ENCODE measurements around the gene FBXL17. TPM values are rescaled to one million over a fixed set of nuclear protein-coding genes. Genes with fewer than 3 reads are reported as not detected.

The FBXL17 gene
- total and polyA plus RNA-seq, 2 of the 4 experiments (the other 2 are of a cell fraction), result 3.9 to 8.1 TPM

DNA sequence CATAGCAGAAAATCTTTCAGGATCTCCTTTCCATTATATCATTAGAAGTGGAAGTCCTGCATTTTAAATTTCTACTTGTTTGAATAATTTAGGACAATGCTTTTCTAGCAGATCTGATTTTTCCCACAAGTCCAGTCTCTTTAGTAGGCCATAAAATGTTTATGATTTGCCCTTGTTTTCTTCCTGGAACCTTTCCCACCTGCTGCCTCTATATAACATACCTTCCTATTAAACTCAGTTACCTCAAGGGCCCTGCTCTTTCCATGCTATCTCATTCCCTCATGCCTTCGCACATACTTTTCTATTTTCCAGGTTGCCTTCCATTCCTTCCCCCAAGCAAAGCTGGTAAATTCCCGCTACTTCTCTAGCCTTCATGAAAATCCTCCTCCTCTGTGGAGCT lies 524.1 kb downstream of the FBXL17 start:
- Histone ChIP-seq H2BK120ac (ENCODE audit: low read depth, low read length) (no peak overlapping the region), H2BK20ac (ENCODE audit: low read depth, low read length) (no peak overlapping the region), H3K56ac (ENCODE audit: extremely low read depth, insufficient read depth, low read length) (no peak overlapping the region), H3K27me3 (ENCODE audit: control insufficient read depth, insufficient read depth, low read length) (no peaks in the 10 kb centered on the region), H3K9me1 (ENCODE audit: insufficient read depth, low read length) (no peaks in the 10 kb centered on the region), H3K23ac (ENCODE audit: low read depth, low read length) (no peak overlapping the region), H3K18ac (ENCODE audit: low read depth, low read length) (no peak overlapping the region), H2BK15ac (ENCODE audit: low read depth, low read length) (no peak overlapping the region), H2BK5ac (ENCODE audit: low read depth, low read length, poor library complexity, severe bottlenecking) (no peak overlapping the region), H2AK5ac (ENCODE audit: low read depth, low read length) (no peak overlapping the region), H2AK9ac (replicated peaks; ENCODE audit: low read depth, low read length, poor library complexity) (no peak overlapping the region), H3K9me3 (ENCODE audit: control insufficient read depth, insufficient read depth, low read length) (no peaks in the 10 kb centered on the region), H4K20me1 (ENCODE audit: insufficient read depth, low read length) (no peaks in the 10 kb centered on the region), H4K8ac (ENCODE audit: low read depth in 2 of 2, low read length in 2 of 2) (no peak overlapping the region), H4K91ac (ENCODE audit: insufficient read depth, low read depth, low read length) (no peak overlapping the region), H3K4ac (ENCODE audit: low read depth, low read length) (no peak overlapping the region), H3K36me3 (ENCODE audit: control insufficient read depth, insufficient read depth, low read length) (peaks cover 2% of the 10 kb centered on the region; the same call in 1 of the 2 replicates), H2AFZ (replicated peaks; ENCODE audit: low read length, poor library complexity) (no peak overlapping the region), H3K4me3 (ENCODE audit: insufficient read depth, low read depth, low read length) (no peak overlapping the region), H3K9ac (ENCODE audit: low read depth, low read length) (no peak overlapping the region), H3K27ac (ENCODE audit: insufficient read depth, low read length) (no peak overlapping the region), H3K79me1 (ENCODE audit: low read depth in 1 of 2, low read length in 2 of 2) (no peaks in the 10 kb centered on the region), H3K4me2 (ENCODE audit: low read depth, low read length) (no peak overlapping the region), H3K4me1 (ENCODE audit: control insufficient read depth, insufficient read depth, low read length) (no peaks in the 10 kb centered on the region), H3K14ac (replicated peaks; ENCODE audit: low read depth, low read length) (no peak overlapping the region), H4K5ac (ENCODE audit: low read depth, low read length) (no peak overlapping the region)
- TF ChIP-seq FOS (IDR thresholded peaks at IDR 0.05; ENCODE audit: low read depth, low read length) (no peak), BHLHE40 (IDR thresholded peaks at IDR 0.05; ENCODE audit: low read depth, low read length) (no peak), RAD21 (IDR thresholded peaks at IDR 0.05; ENCODE audit: low read length) (no peak), SMC3 (IDR thresholded peaks at IDR 0.05; ENCODE audit: low read depth, low read length) (no peak), MAZ (IDR thresholded peaks at IDR 0.05; ENCODE audit: borderline replicate concordance, low read depth, low read length) (no peak), RFX5 (IDR thresholded peaks at IDR 0.05; ENCODE audit: low read depth, low read length) (no peak), POLR2A (IDR thresholded peaks at IDR 0.05; ENCODE audit: low read depth, low read length) (no peak), MXI1 (IDR thresholded peaks at IDR 0.05; ENCODE audit: borderline replicate concordance, low read depth, low read length) (no peak), MAFK (IDR thresholded peaks at IDR 0.05; ENCODE audit: low read depth, low read length) (no peak), CHD1 (IDR thresholded peaks at IDR 0.05; ENCODE audit: low read depth, low read length) (no peak), NFE2L2 (IDR thresholded peaks at IDR 0.05; ENCODE audit: low read depth, low read length) (no peak), CEBPB (IDR thresholded peaks at IDR 0.05; ENCODE audit: low read depth, low read length) (no peak)
- TF ChIP-seq, protein P1, sequence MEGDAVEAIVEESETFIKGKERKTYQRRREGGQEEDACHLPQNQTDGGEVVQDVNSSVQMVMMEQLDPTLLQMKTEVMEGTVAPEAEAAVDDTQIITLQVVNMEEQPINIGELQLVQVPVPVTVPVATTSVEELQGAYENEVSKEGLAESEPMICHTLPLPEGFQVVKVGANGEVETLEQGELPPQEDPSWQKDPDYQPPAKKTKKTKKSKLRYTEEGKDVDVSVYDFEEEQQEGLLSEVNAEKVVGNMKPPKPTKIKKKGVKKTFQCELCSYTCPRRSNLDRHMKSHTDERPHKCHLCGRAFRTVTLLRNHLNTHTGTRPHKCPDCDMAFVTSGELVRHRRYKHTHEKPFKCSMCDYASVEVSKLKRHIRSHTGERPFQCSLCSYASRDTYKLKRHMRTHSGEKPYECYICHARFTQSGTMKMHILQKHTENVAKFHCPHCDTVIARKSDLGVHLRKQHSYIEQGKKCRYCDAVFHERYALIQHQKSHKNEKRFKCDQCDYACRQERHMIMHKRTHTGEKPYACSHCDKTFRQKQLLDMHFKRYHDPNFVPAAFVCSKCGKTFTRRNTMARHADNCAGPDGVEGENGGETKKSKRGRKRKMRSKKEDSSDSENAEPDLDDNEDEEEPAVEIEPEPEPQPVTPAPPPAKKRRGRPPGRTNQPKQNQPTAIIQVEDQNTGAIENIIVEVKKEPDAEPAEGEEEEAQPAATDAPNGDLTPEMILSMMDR (conservative IDR thresholded peaks at IDR 0.05; ENCODE audit: low read depth, low read length), result no peak
- TF ChIP-seq, protein P2, sequence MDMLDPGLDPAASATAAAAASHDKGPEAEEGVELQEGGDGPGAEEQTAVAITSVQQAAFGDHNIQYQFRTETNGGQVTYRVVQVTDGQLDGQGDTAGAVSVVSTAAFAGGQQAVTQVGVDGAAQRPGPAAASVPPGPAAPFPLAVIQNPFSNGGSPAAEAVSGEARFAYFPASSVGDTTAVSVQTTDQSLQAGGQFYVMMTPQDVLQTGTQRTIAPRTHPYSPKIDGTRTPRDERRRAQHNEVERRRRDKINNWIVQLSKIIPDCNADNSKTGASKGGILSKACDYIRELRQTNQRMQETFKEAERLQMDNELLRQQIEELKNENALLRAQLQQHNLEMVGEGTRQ (IDR thresholded peaks at IDR 0.05; ENCODE audit: low read depth, low read length), result no peak
- TF ChIP-seq, protein P3, sequence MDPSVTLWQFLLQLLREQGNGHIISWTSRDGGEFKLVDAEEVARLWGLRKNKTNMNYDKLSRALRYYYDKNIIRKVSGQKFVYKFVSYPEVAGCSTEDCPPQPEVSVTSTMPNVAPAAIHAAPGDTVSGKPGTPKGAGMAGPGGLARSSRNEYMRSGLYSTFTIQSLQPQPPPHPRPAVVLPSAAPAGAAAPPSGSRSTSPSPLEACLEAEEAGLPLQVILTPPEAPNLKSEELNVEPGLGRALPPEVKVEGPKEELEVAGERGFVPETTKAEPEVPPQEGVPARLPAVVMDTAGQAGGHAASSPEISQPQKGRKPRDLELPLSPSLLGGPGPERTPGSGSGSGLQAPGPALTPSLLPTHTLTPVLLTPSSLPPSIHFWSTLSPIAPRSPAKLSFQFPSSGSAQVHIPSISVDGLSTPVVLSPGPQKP (IDR thresholded peaks at IDR 0.05; ENCODE audit: borderline replicate concordance, low read depth, low read length), result no peak
- no TSS peak for BruUV-seq (replicated peaks)
- WGBS, 2 experiments (ENCODE audit: extremely low coverage in 2 of 2, insufficient read length in 1 of 2), result 100% methylated on average over 1 of the region's 2 CpGs; no CpG with 5 or more reads in 1 of the 2 experiments
- intact Hi-C loops (cut with micrococcal nuclease), result no loop called here
- dilution Hi-C loops (cut with HindIII; ENCODE audit: low sequenced_read_pairs, unreplicated experiment), result no loop called here
- ChIA-PET POLR2A (ENCODE audit: unreplicated experiment) (no interaction called here), CTCF (no interaction called here)
- in situ Hi-C loops (cut with MboI; ENCODE audit: low sequenced_read_pairs), result no loop called here
- ATAC-seq (ENCODE audit: low read depth) (no peak), DNase-seq (no peak)

Measured in IMR-90 (cell line).